ENCODE results near the gene RIN3. TPM values are rescaled to one million over a fixed set of nuclear protein-coding genes. Genes with fewer than 3 reads are reported as not detected.

RIN3 gene
- total and polyA plus RNA-seq, 10 of the 15 experiments (the other 5 are each of a cell fraction or from before 2014, with no cell fraction given), result 0.91 to 23.3 (median 6.3) TPM

- FAIRE-seq (no peak), ATAC-seq (no peak), DNase-seq (ENCODE audit: low read depth, low spot score) (no peak)
- Histone ChIP-seq H3K9me3 (replicated peaks; ENCODE audit: control insufficient read depth, insufficient read depth, low read length) (peaks cover 1% of the 10 kb centered on the region; the same call in 2 of the 3 replicates), H3K79me2 (ENCODE audit: control insufficient read depth, insufficient read depth, low read length) (peaks cover 23% of the 10 kb centered on the region), H3K4me3 (no peak overlapping the region), H3K4me2 (ENCODE audit: control insufficient read depth, insufficient read depth) (no peak overlapping the region), H3K9ac (ENCODE audit: control insufficient read depth, insufficient read depth, low read length) (no peak overlapping the region), H3K27ac (ENCODE audit: control insufficient read depth, insufficient read depth) (peak overlapping the region; percentile 89; the same call in 1 of the 2 replicates), H3K27me3 (replicated peaks in 1 of 2; ENCODE audit: control insufficient read depth in 2 of 2, insufficient read depth in 2 of 2, low read length in 1 of 2) (no peaks in the 10 kb centered on the region), H3K4me1 (ENCODE audit: control insufficient read depth, insufficient read depth, low read length) (peaks cover 38% of the 10 kb centered on the region), H4K20me1 (ENCODE audit: control insufficient read depth, insufficient read depth) (no peaks in the 10 kb centered on the region), H3K36me3 (ENCODE audit: control insufficient read depth in 2 of 2, insufficient read depth in 2 of 2, low read length in 1 of 2) (no peaks in the 10 kb centered on the region; a peak in 1 of 4 replicates), H2AFZ (ENCODE audit: control insufficient read depth, low read depth, low read length) (no peak overlapping the region)
- BruUV-seq (replicated peaks), result no TSS peak
- POLR2A ChIA-PET, result interaction anchor here (1.1 to 1.9 kb wide), 2 partner anchors 25 to 34 kb away, joined by 4 read pairs; no protein-coding TSS in a partner anchor
- in situ Hi-C loops (cut with MboI), result no loop called here
- 98% methylated on average over 17 of the region's 17 CpGs for WGBS (ENCODE audit: insufficient coverage, insufficient replicate concordance, low lambda C conversion rate, missing lambda C conversion rate)
- SMC1A ChIA-PET (ENCODE audit: uncharacterized antibody, unreplicated experiment), result interaction anchor here (1.0 to 5.3 kb wide), 8 partner anchors 14 to 184 kb away, joined by 3 to 38 read pairs (median 4); no protein-coding TSS in a partner anchor
- intact Hi-C loops (cut with micrococcal nuclease; ENCODE audit: unreplicated experiment), result no loop called here
- RAD21 ChIA-PET (ENCODE audit: unreplicated experiment), result interaction anchor here (1.0 to 8.5 kb wide), 7 partner anchors 16 to 131 kb away, joined by 4 to 101 read pairs (median 14); no protein-coding TSS in a partner anchor
- CTCF ChIA-PET, result interaction anchor here (1.2 to 5.4 kb wide), 4 partner anchors 10 to 51 kb away, joined by 3 to 40 read pairs (median 5); no protein-coding TSS in a partner anchor
- TF ChIP-seq ZSCAN29 (IDR thresholded peaks at IDR 0.05) (no peak), ZNF622 (IDR thresholded peaks at IDR 0.05) (no peak), BCL11A (IDR thresholded peaks at IDR 0.05; ENCODE audit: low read depth, low read length) (no peak), MEF2B (IDR thresholded peaks at IDR 0.05; ENCODE audit: partially characterized antibody, poor library complexity, severe bottlenecking) (no peak), KLF5 (IDR thresholded peaks at IDR 0.05; ENCODE audit: partially characterized antibody) (no peak), EED (IDR thresholded peaks at IDR 0.05; ENCODE audit: low read depth) (no peak), BHLHE40 (IDR thresholded peaks at IDR 0.05; ENCODE audit: borderline replicate concordance in 1 of 2, low read depth in 2 of 2, low read length in 1 of 2) (no peak), RBBP5 (conservative IDR thresholded peaks at IDR 0.05) (no peak), E2F8 (IDR thresholded peaks at IDR 0.05; ENCODE audit: low read depth, partially characterized antibody) (no peak), BCL3 (IDR thresholded peaks at IDR 0.05; ENCODE audit: borderline replicate concordance, insufficient read depth, low read depth, low read length, poor library complexity, severe bottlenecking) (no peak), POU2F2 (IDR thresholded peaks at IDR 0.05; ENCODE audit: borderline replicate concordance, low read depth, low read length) (no peak), HCFC1 (IDR thresholded peaks at IDR 0.05; ENCODE audit: low read length) (no peak), EGR1 (IDR thresholded peaks at IDR 0.05; ENCODE audit: borderline replicate concordance in 1 of 2, low read depth in 2 of 2, low read length in 2 of 2) (no peak), HDAC6 (IDR thresholded peaks at IDR 0.05; ENCODE audit: unreplicated experiment) (no peak), YY1 (IDR thresholded peaks at IDR 0.05; ENCODE audit: low read depth, low read length) (no peak)
- TF ChIP-seq, protein P1, sequence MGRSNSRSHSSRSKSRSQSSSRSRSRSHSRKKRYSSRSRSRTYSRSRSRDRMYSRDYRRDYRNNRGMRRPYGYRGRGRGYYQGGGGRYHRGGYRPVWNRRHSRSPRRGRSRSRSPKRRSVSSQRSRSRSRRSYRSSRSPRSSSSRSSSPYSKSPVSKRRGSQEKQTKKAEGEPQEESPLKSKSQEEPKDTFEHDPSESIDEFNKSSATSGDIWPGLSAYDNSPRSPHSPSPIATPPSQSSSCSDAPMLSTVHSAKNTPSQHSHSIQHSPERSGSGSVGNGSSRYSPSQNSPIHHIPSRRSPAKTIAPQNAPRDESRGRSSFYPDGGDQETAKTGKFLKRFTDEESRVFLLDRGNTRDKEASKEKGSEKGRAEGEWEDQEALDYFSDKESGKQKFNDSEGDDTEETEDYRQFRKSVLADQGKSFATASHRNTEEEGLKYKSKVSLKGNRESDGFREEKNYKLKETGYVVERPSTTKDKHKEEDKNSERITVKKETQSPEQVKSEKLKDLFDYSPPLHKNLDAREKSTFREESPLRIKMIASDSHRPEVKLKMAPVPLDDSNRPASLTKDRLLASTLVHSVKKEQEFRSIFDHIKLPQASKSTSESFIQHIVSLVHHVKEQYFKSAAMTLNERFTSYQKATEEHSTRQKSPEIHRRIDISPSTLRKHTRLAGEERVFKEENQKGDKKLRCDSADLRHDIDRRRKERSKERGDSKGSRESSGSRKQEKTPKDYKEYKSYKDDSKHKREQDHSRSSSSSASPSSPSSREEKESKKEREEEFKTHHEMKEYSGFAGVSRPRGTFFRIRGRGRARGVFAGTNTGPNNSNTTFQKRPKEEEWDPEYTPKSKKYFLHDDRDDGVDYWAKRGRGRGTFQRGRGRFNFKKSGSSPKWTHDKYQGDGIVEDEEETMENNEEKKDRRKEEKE (IDR thresholded peaks at IDR 0.05), result no peak
- TF ChIP-seq, protein P2, sequence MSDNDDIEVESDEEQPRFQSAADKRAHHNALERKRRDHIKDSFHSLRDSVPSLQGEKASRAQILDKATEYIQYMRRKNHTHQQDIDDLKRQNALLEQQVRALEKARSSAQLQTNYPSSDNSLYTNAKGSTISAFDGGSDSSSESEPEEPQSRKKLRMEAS (IDR thresholded peaks at IDR 0.05; ENCODE audit: low read depth, low read length), result no peak
Measured at GRCh38 chr14:92649934-92650545, 136.5 kb downstream of the RIN3 start.
